ENCODE measurements around the gene SMIM35. TPM values are rescaled to one million over a fixed set of nuclear protein-coding genes. Genes with fewer than 3 reads are reported as not detected.

SMIM35 gene
- total and polyA plus RNA-seq, 2 of the 13 experiments (the other 11 are each of a cell fraction or from before 2014, with no cell fraction given) = not detected

DNA sequence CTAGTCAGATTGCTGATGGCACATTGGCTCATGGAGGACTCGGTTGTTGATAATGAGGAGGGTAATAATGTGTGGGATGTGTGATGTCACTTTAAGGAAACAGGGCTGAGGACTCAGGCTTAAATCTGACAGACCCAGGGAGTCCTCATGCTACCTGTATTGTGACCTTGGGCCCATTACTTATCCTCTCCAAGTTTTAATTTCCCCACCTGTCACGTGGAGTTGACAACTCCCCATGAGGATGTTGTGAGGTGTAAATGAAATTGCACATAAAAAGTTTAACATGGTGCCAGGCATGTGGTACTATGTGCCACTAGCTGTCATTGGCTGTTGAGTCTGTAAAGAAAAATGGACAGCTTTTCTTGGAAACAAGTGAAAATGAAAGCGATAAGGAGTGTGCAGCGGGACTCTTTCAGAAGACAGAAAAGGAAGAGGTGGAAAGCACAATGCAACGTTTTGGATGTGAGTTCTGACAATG is 85.2 kb downstream of the SMIM35 start:
- intact Hi-C loops (cut with micrococcal nuclease; ENCODE audit: unreplicated experiment) (no loop called here), in situ Hi-C loops (cut with HindIII; ENCODE audit: extremely low pct_ligation_motif_present, low pct_unique_long_range_greater_than_20kb) (no loop called here)
- Histone ChIP-seq H3K9me3 (ENCODE audit: low read length) (no peaks in the 10 kb centered on the region), H3K27me3 (ENCODE audit: control insufficient read depth in 1 of 2, insufficient read depth in 2 of 2, low read length in 2 of 2) (peaks cover 2 to 14% of the 10 kb centered on the region in 2 experiments; a peak in 2 of 5 replicates), H3K9ac (ENCODE audit: insufficient read depth, low read depth, low read length) (no peak overlapping the region), H3K4me2 (ENCODE audit: low read depth, low read length) (no peak overlapping the region), H3K4me3 (replicated peaks in 1 of 3; ENCODE audit: insufficient read depth in 1 of 3, low read depth in 2 of 3, low read length in 3 of 3) (no peak overlapping the region), H3K27ac (ENCODE audit: extremely low read length, insufficient read depth, low read length) (no peak overlapping the region), H3K36me3 (replicated peaks in 1 of 2; ENCODE audit: control insufficient read depth in 1 of 2, insufficient read depth in 2 of 2, low read length in 2 of 2) (no peaks in the 10 kb centered on the region), H2AFZ (ENCODE audit: low read length) (no peak overlapping the region), H3K79me2 (ENCODE audit: insufficient read depth, low read length) (no peaks in the 10 kb centered on the region), H3K4me1 (ENCODE audit: insufficient read depth, low read length) (no peaks in the 10 kb centered on the region), H4K20me1 (ENCODE audit: insufficient read depth, low read length) (no peaks in the 10 kb centered on the region)
- TF ChIP-seq, protein P1, sequence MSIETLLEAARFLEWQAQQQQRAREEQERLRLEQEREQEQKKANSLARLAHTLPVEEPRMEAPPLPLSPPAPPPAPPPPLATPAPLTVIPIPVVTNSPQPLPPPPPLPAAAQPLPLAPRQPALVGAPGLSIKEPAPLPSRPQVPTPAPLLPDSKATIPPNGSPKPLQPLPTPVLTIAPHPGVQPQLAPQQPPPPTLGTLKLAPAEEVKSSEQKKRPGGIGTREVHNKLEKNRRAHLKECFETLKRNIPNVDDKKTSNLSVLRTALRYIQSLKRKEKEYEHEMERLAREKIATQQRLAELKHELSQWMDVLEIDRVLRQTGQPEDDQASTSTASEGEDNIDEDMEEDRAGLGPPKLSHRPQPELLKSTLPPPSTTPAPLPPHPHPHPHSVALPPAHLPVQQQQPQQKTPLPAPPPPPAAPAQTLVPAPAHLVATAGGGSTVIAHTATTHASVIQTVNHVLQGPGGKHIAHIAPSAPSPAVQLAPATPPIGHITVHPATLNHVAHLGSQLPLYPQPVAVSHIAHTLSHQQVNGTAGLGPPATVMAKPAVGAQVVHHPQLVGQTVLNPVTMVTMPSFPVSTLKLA (IDR thresholded peaks at IDR 0.05) = peak; percentile 92
- TF ChIP-seq CREB1 (IDR thresholded peaks at IDR 0.05) (0 out of 2 replicates have a peak, but pooled peaks have one; percentile 8), CREB1 (CRISPR knock-in tag; IDR thresholded peaks at IDR 0.05) (no peak), ZNF333 (CRISPR knock-in tag; IDR thresholded peaks at IDR 0.05; ENCODE audit: borderline replicate concordance) (no peak)
- BruUV-seq (replicated peaks) = no TSS peak
- WGBS (ENCODE audit: low lambda C conversion rate) = 30% methylated on average over 5 of the region's 5 CpGs
- no peak for FAIRE-seq
- no peak for ATAC-seq
- CTCF ChIA-PET (ENCODE audit: low intra/inter-chr PET ratio, low total read pairs) = no interaction called here
- DNase-seq (ENCODE audit: low spot score) = no peak
- POLR2A ChIA-PET = interaction anchor here (0.5 kb wide), 1 partner anchor 95 kb away, joined by 4 read pairs; no protein-coding TSS in a partner anchor

DNA sequence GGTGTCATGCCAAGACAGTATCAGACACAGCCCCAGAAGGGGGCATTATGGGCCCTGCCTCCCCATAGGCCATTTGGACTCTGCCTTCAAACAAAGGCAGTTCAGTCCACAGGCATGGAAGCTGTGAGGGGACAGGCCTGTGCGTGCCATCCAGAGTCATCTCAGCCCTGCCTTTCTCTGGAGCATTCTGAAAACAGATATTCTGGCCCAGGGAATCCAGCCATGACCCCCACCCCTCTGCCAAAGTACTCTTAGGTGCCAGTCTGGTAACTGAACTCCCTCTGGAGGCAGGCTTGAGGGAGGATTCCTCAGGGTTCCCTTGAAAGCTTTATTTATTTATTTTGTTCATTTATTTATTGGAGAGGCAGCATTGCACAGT is 85.9 kb downstream of the SMIM35 start:
- no peaks in the 10 kb centered on the region for H3K9me3 ChIP-seq (ENCODE audit: low read length)
- H3K9ac ChIP-seq (ENCODE audit: insufficient read depth, low read depth, low read length) = no peak overlapping the region
- no peak overlapping the region for H3K4me2 ChIP-seq (ENCODE audit: low read depth, low read length)
- intact Hi-C loops (cut with micrococcal nuclease; ENCODE audit: unreplicated experiment) (no loop called here), in situ Hi-C loops (cut with HindIII; ENCODE audit: extremely low pct_ligation_motif_present, low pct_unique_long_range_greater_than_20kb) (no loop called here)
- CTCF ChIA-PET (ENCODE audit: low intra/inter-chr PET ratio, low total read pairs) = no interaction called here
- H3K27ac ChIP-seq (ENCODE audit: extremely low read length, insufficient read depth, low read length) = no peak overlapping the region
- H3K27me3 ChIP-seq (ENCODE audit: control insufficient read depth in 1 of 2, insufficient read depth in 2 of 2, low read length in 2 of 2) = peaks cover 2 to 14% of the 10 kb centered on the region in 2 experiments; a peak in 2 of 5 replicates
- POLR2A ChIA-PET = no interaction called here
- no peaks in the 10 kb centered on the region for H4K20me1 ChIP-seq (ENCODE audit: insufficient read depth, low read length)
- no TSS peak for BruUV-seq (replicated peaks)
- H3K4me1 ChIP-seq (ENCODE audit: insufficient read depth, low read length) = no peaks in the 10 kb centered on the region
- ATAC-seq = no peak
- WGBS (ENCODE audit: low lambda C conversion rate) = no CpG with 5 or more reads among the region's 1 CpG
- no peak for FAIRE-seq
- no peaks in the 10 kb centered on the region for H3K79me2 ChIP-seq (ENCODE audit: insufficient read depth, low read length)
- H3K36me3 ChIP-seq (replicated peaks in 1 of 2; ENCODE audit: control insufficient read depth in 1 of 2, insufficient read depth in 2 of 2, low read length in 2 of 2) = no peaks in the 10 kb centered on the region
- no peak overlapping the region for H2AFZ ChIP-seq (ENCODE audit: low read length)
- H3K4me3 ChIP-seq (replicated peaks in 1 of 3; ENCODE audit: insufficient read depth in 1 of 3, low read depth in 2 of 3, low read length in 3 of 3) = no peak overlapping the region
- no peak for DNase-seq (ENCODE audit: low spot score)
- no peak for TF ChIP-seq ZNF607 (CRISPR knock-in tag; IDR thresholded peaks at IDR 0.05; ENCODE audit: borderline replicate concordance)
- no peak for TF ChIP-seq PBX3 (CRISPR knock-in tag; IDR thresholded peaks at IDR 0.05; ENCODE audit: borderline replicate concordance)
- TF ChIP-seq SRSF4 (IDR thresholded peaks at IDR 0.05; ENCODE audit: low read depth, low read length, poor library complexity, severe bottlenecking) = no peak
- no peak for TF ChIP-seq ATM (IDR thresholded peaks at IDR 0.05; ENCODE audit: borderline replicate concordance)
- TF ChIP-seq ZNF800 (CRISPR knock-in tag; IDR thresholded peaks at IDR 0.05) = no peak
- no peak for TF ChIP-seq TIGD3 (CRISPR knock-in tag; IDR thresholded peaks at IDR 0.05; ENCODE audit: borderline replicate concordance)
